ENCODE data around the gene STAT3. TPM values are rescaled to one million over a fixed set of nuclear protein-coding genes. Genes with fewer than 3 reads are reported as not detected.
"Not testable (repeated sequence)": the region's sequence is repeated elsewhere in the genome, so short reads cannot be mapped to it uniquely, and the experiment has no call there.

Gene STAT3
- total RNA-seq, 1 experiment from 2014 or later = 60.5 TPM

DNA sequence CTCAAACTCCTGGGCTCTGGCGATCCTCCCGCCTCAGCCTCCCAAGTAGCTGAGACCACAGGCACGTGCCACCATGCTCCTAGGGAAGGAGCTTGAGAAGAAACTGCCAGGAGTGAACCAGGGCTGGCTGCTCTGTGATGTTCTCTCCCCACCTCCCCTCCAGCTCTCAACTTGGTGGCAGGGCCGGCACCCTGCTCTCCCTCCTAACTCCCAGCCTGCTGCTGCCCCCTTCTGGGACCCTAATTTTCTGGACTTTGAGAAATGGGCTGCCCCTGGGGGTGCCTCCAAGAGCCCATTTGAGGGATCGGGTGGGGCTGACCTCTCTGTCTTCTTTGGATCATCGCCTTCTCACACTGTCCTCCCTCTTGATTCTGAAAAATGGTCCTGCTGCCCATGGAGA is 14.9 kb upstream of the STAT3 start:
- no TSS peak for BruUV-seq (replicated peaks)
- Histone ChIP-seq H3K4me3 (ENCODE audit: low read depth, low read length, poor library complexity, severe bottlenecking) (no peak overlapping the region), H3K36me3 (ENCODE audit: insufficient read depth, low read length, poor library complexity, severe bottlenecking) (no peaks in the 10 kb centered on the region), H3K27me3 (replicated peaks; ENCODE audit: insufficient read depth, low read depth, low read length, poor library complexity) (no peaks in the 10 kb centered on the region), H3K4me1 (ENCODE audit: insufficient read depth, low read length, poor library complexity, severe bottlenecking) (peaks cover 14% of the 10 kb centered on the region), H3K9me3 (ENCODE audit: low read depth, low read length, poor library complexity, severe bottlenecking) (no peaks in the 10 kb centered on the region), H3K27ac (ENCODE audit: low read depth, low read length, poor library complexity, severe bottlenecking) (no peak overlapping the region)
- TF ChIP-seq, protein P1, sequence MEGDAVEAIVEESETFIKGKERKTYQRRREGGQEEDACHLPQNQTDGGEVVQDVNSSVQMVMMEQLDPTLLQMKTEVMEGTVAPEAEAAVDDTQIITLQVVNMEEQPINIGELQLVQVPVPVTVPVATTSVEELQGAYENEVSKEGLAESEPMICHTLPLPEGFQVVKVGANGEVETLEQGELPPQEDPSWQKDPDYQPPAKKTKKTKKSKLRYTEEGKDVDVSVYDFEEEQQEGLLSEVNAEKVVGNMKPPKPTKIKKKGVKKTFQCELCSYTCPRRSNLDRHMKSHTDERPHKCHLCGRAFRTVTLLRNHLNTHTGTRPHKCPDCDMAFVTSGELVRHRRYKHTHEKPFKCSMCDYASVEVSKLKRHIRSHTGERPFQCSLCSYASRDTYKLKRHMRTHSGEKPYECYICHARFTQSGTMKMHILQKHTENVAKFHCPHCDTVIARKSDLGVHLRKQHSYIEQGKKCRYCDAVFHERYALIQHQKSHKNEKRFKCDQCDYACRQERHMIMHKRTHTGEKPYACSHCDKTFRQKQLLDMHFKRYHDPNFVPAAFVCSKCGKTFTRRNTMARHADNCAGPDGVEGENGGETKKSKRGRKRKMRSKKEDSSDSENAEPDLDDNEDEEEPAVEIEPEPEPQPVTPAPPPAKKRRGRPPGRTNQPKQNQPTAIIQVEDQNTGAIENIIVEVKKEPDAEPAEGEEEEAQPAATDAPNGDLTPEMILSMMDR (conservative IDR thresholded peaks at IDR 0.05; ENCODE audit: low read depth, low read length) = peak; percentile 31; the same call in 1 of the 2 replicates
- no peak for TF ChIP-seq EZH2 (IDR thresholded peaks at IDR 0.05; ENCODE audit: borderline replicate concordance, low read depth, low read length, poor library complexity, severe bottlenecking)
- POLR2A ChIA-PET (ENCODE audit: low non-redundant PET) = no interaction called here
- peak; percentile 15 for DNase-seq (ENCODE audit: low spot score)
- CTCF ChIA-PET = interaction anchor here (0.8 to 1.3 kb wide), 2 partner anchors 95 to 181 kb away, joined by 3 to 4 read pairs; no protein-coding TSS in a partner anchor
- intact Hi-C loops (cut with micrococcal nuclease; ENCODE audit: unreplicated experiment) = no loop called here

DNA sequence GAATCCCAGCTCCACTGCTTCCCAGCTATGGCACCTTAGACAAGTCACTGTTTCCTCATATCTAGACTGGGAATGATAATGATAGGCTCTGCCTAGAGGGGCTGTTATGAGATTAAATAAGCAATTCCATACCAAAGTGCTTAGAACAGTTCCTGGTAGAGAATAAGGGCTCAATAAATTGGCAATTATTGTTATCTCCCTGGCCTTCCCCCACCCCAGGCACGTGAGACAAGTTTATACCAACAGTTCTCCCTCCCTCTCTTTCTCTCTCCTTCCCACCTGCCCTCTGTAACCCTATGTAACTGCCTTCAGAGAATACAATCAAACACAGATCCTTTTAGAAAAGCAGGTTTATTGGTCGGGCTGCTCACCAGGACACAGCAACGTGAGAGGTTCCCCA is 13.9 kb upstream of the STAT3 start:
- no peak for DNase-seq (ENCODE audit: low spot score)
- ChIA-PET CTCF (no interaction called here), POLR2A (ENCODE audit: low non-redundant PET) (no interaction called here)
- Histone ChIP-seq H3K4me3 (ENCODE audit: low read depth, low read length, poor library complexity, severe bottlenecking) (no peak overlapping the region), H3K27ac (ENCODE audit: low read depth, low read length, poor library complexity, severe bottlenecking) (no peak overlapping the region), H3K4me1 (ENCODE audit: insufficient read depth, low read length, poor library complexity, severe bottlenecking) (peaks cover 4% of the 10 kb centered on the region), H3K27me3 (replicated peaks; ENCODE audit: insufficient read depth, low read depth, low read length, poor library complexity) (no peaks in the 10 kb centered on the region), H3K9me3 (ENCODE audit: low read depth, low read length, poor library complexity, severe bottlenecking) (no peaks in the 10 kb centered on the region), H3K36me3 (ENCODE audit: insufficient read depth, low read length, poor library complexity, severe bottlenecking) (no peaks in the 10 kb centered on the region)
- no peak for TF ChIP-seq EZH2 (IDR thresholded peaks at IDR 0.05; ENCODE audit: borderline replicate concordance, low read depth, low read length, poor library complexity, severe bottlenecking)
- TF ChIP-seq, protein P1 (conservative IDR thresholded peaks at IDR 0.05; ENCODE audit: low read depth, low read length) = no peak
- no TSS peak for BruUV-seq (replicated peaks)
- intact Hi-C loops (cut with micrococcal nuclease; ENCODE audit: unreplicated experiment) = no loop called here

DNA sequence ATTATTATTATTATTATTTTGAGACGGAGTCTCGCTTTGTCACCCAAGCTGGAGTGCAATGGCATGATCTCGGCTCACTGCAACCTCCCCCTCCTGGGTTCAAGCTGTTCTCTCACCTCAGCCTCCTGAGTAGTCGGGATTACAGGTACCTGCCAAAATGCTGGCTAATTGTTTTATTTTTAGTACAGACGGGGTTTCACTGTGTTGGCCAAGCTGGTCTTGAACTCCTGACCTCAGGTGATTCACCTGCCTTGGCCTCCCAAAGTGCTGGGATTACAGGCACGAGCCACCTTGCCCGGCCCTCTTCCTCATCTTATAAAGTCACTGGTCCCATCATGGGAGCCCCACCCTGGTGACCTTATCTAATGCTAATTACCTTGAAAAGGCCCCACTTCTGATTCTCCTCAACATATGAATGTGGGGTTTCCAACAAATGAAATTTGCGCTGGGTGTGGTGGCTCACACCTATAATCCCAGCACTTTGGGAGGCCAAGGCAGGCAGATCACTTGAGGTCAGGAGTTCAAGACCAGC is 12.7 kb upstream of the STAT3 start:
- CTCF ChIA-PET; BruUV-seq (replicated peaks); H3K27me3 ChIP-seq (replicated peaks; ENCODE audit: insufficient read depth, low read depth, low read length, poor library complexity); H3K4me1 ChIP-seq (ENCODE audit: insufficient read depth, low read length, poor library complexity, severe bottlenecking); DNase-seq (ENCODE audit: low spot score); H3K27ac ChIP-seq (ENCODE audit: low read depth, low read length, poor library complexity, severe bottlenecking); H3K9me3 ChIP-seq (ENCODE audit: low read depth, low read length, poor library complexity, severe bottlenecking); intact Hi-C loops (cut with micrococcal nuclease; ENCODE audit: unreplicated experiment); H3K4me3 ChIP-seq (ENCODE audit: low read depth, low read length, poor library complexity, severe bottlenecking); POLR2A ChIA-PET (ENCODE audit: low non-redundant PET); H3K36me3 ChIP-seq (ENCODE audit: insufficient read depth, low read length, poor library complexity, severe bottlenecking): not testable (repeated sequence)

All from A673 (cell line).